Right lobe of liver (tissue), 6 donors: Measurements from ENCODE around the gene ACTR3. TPM values are rescaled to one million over a fixed set of nuclear protein-coding genes. Genes with fewer than 3 reads are reported as not detected.

ENCODE experiments used
- ATAC-seq, 4 donors: fragments of 200-7000 bp; cut with Tn5 transposase; one replicate each; pipeline ENCODE4 v1.9.1; 2020; ENCODE audit warnings: mild to moderate bottlenecking in 4 of 4, moderate library complexity in 4 of 4
- DNase-seq, 3 donors: peaks; one replicate each; pipeline ENCODE4 v3.0.0-alpha.2; 2020
- H3K27ac ChIP-seq, 3 donors: fragments of 200-600 bp; one replicate each; pipeline ENCODE4 v1.8.0; 2022
- H3K27me3 ChIP-seq, 2 donors: fragments of 200-600 bp; one replicate each; pipeline ENCODE4 v1.8.0; 2022
- H3K36me3 ChIP-seq, 4 donors: fragments of 200-600 bp; sonication (generic) in 1 of 4; one replicate each; pipeline versions ENCODE4 v1.5.1 to v1.8.0; 2017 to 2022; ENCODE audit warnings: control low read depth in 1 of 4
- H3K4me1 ChIP-seq, 4 donors: fragments of 200-600 bp; sonication (generic) in 1 of 4; one replicate each; pipeline versions ENCODE4 v1.5.1 to v1.8.0; 2017 to 2022; ENCODE audit warnings: control low read depth in 1 of 4
- H3K4me3 ChIP-seq, 3 donors: fragments of 200-600 bp; one replicate each; pipeline ENCODE4 v1.8.0; 2022
- H3K9me3 ChIP-seq, 4 donors: fragments of 200-600 bp; sonication (generic) in 1 of 4; one replicate each; pipeline versions ENCODE4 v1.5.1 to v1.8.0; 2017 to 2022; ENCODE audit warnings: control low read depth in 1 of 4
- CTCF ChIP-seq, 4 donors: fragments of 200-600 bp in 3 of 4; fragments of 450-650 bp in 1 of 4; IDR thresholded peaks; one replicate each; pipeline versions ENCODE4 v1.5.1 to v1.8.0; 2016 to 2022; ENCODE audit warnings: antibody characterized with exemption in 4 of 4, mild to moderate bottlenecking in 2 of 4
- POLR2A ChIP-seq: fragments of 450-650 bp; IDR thresholded peaks from one replicate; pipeline ENCODE4 v1.6.1; 2017; ENCODE audit warnings: antibody characterized with exemption, mild to moderate bottlenecking
- WGBS: methylation state at CpG from one replicate; pipeline ENCODE4 v1.1.6; 2018; ENCODE audit warnings: low coverage, low lambda C conversion rate; ENCODE audit not compliant: insufficient coverage; ENCODE audit errors: missing lambda C conversion rate; 5-methylcytosine and 5-hydroxymethylcytosine counted together
- intact Hi-C, 2 donors: fragments of 100-400 bp; cut with DNase I; formaldehyde crosslinking; loops; one replicate each; pipeline versions ENCODE4 v1.11.2 to v1.14.1; 2022
- total RNA-seq, 6 experiments: library from RNA; depleted of rRNA in 2 of 6; stranded (reverse); fragments of >200 nt in 2 of 6; fragmentation: NEBNext Ultra II Directional in 3 of 6; extraction: Animal tissue kit (Norgen Biotek cat#: 25700) in 3 of 6; gene quantifications; one replicate each; pipeline versions ENCODE4 v1.1.0 to v1.2.4, GENCODE V29; 2016 to 2023
- donor health status: DM: no; HTN: yes; CAD: no.
- donor health status: DM: no; HTN: no; CAD: no.
- donor health status: DM: no; HTN: no; CAD: no.
- donor health status: DM: no; HTN: yes; CAD: no.
- donor health status: DM: no; HTN: yes; CAD: no.

ACTR3 gene
- total RNA-seq, 6 experiments from 2014 or later, result 44.1 to 108 (median 66.2) TPM

DNA sequence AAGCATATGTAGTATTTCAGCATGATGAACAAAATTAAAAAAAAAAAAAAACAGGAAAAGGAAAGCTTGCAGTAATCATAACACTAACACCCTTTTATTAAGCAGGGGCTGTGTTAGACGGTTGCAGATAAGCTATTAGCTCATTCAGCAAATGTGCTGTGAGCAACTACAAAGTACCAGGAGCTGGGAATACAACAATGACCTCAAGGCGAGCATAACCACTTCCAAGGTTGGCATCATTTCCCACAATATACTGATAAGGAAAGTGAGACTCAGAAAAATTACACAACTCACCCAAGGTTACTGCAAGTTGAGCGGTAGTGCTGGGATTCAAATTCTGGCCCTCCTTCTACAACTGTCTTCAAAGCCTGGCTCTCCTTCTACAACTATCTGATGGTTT lies 38.2 kb upstream of the ACTR3 start:
- no peak for DNase-seq
- intact Hi-C loops, result no loop called here
- Histone ChIP-seq H3K4me3 (no peak overlapping the region), H3K4me1 (no peaks in the 10 kb centered on the region), H3K9me3 (no peaks in the 10 kb centered on the region), H3K27me3 (no peaks in the 10 kb centered on the region), H3K27ac (no peak overlapping the region), H3K36me3 (no peaks in the 10 kb centered on the region)
- 38% methylated on average over 3 of the region's 3 CpGs for WGBS
- ATAC-seq, result peak; percentile 33 to 63 (median 38)
- TF ChIP-seq POLR2A (no peak), CTCF (IDR thresholded peaks at IDR 0.05) (no peak)

GRCh38 chr2:113854208-113854607 lies 35.7 kb upstream of the ACTR3 start:
- DNase-seq, result no peak
- Histone ChIP-seq H3K36me3 (no peaks in the 10 kb centered on the region), H3K4me3 (no peak overlapping the region), H3K27me3 (no peaks in the 10 kb centered on the region), H3K27ac (no peak overlapping the region), H3K9me3 (no peaks in the 10 kb centered on the region), H3K4me1 (no peaks in the 10 kb centered on the region)
- ATAC-seq, result no peak
- WGBS, result 100% methylated on average over 1 of the region's 1 CpG
- intact Hi-C loops, result no loop called here
- TF ChIP-seq POLR2A (no peak), CTCF (IDR thresholded peaks at IDR 0.05) (no peak)

- WGBS, result 61% methylated on average over 5 of the region's 8 CpGs
These were observed 34.7 kb upstream of the ACTR3 start for GRCh38 chr2:113854970-113855740.

GRCh38 chr2:113857464-113857863 lies 32.4 kb upstream of the ACTR3 start:
- TF ChIP-seq CTCF (IDR thresholded peaks at IDR 0.05) (no peak), POLR2A (no peak)
- Histone ChIP-seq H3K27ac (no peak overlapping the region), H3K27me3 (no peaks in the 10 kb centered on the region), H3K36me3 (no peaks in the 10 kb centered on the region), H3K4me3 (no peak overlapping the region), H3K9me3 (no peaks in the 10 kb centered on the region), H3K4me1 (no peaks in the 10 kb centered on the region)
- WGBS, result 40% methylated on average over 3 of the region's 3 CpGs
- ATAC-seq, result peak in 2 of 4 donors; percentile 39 to 50
- no peak for DNase-seq
- intact Hi-C loops, result no loop called here

More at GRCh38 chr2:113854970-113855740, 34.7 kb upstream of the ACTR3 start:
- DNase-seq, result no peak
- no peaks in the 10 kb centered on the region for H3K36me3 ChIP-seq
- TF ChIP-seq CTCF (IDR thresholded peaks at IDR 0.05) (no peak), POLR2A (no peak)
- peak in 2 of 4 donors; percentile 22 to 39 for ATAC-seq
- intact Hi-C loops, result no loop called here
- no peak overlapping the region for H3K27ac ChIP-seq
- H3K4me3 ChIP-seq, result no peak overlapping the region
- H3K4me1 ChIP-seq, result no peaks in the 10 kb centered on the region
- H3K27me3 ChIP-seq, result no peaks in the 10 kb centered on the region
- no peaks in the 10 kb centered on the region for H3K9me3 ChIP-seq
